ENCODE results near the gene CAPN8. TPM values are rescaled to one million over a fixed set of nuclear protein-coding genes. Genes with fewer than 3 reads are reported as not detected.
A peak's percentile ranks its signal among the peaks of the same experiment; 100 is the strongest.

Gene CAPN8
- total and polyA plus RNA-seq, 4 donors, result 30.5 to 123 (median 81.2) TPM

GRCh38 chr1:223664106-223664505 lies 1.4 kb downstream of the CAPN8 start:
- DNase-seq (no peak), ATAC-seq (ENCODE audit: insufficient read depth, low FRiP score) (no peak)
- Histone ChIP-seq H3K36me3 (ENCODE audit: control insufficient read depth in 4 of 4, insufficient read depth in 4 of 4, low read length in 4 of 4) (no peaks in the 10 kb centered on the region), H3K4me1 (ENCODE audit: control insufficient read depth in 5 of 5, insufficient read depth in 5 of 5, low read length in 5 of 5) (peaks cover 0 to 4% (median 0%) of the 10 kb centered on the region in 5 donors), H3K4me3 (no peak overlapping the region), H3K9me3 (ENCODE audit: control insufficient read depth in 4 of 4, insufficient read depth in 3 of 4, low read length in 3 of 4) (no peaks in the 10 kb centered on the region), H3K27me3 (ENCODE audit: control insufficient read depth in 3 of 3, insufficient read depth in 3 of 3, low read length in 2 of 3) (no peaks in the 10 kb centered on the region), H3K27ac (ENCODE audit: low read depth in 1 of 2, low read length in 1 of 2) (peak overlapping the region in 1 of 2 donors; percentile 37), H3K9ac (ENCODE audit: insufficient read depth in 1 of 2, low read length in 2 of 2) (no peak overlapping the region)
- TF ChIP-seq CTCF (IDR thresholded peaks at IDR 0.05; ENCODE audit: control extremely low read depth, extremely low read depth), result no peak
- 70 to 76% methylated on average over 5 of the region's 5 CpGs for WGBS, 2 donors

GRCh38 chr1:223662943-223663342 lies 2.6 kb downstream of the CAPN8 start:
- DNase-seq (peak in 2 of 3 donors; percentile 22 to 47), ATAC-seq (ENCODE audit: insufficient read depth, low FRiP score) (peak; percentile 53)
- no peak for TF ChIP-seq CTCF (IDR thresholded peaks at IDR 0.05; ENCODE audit: control extremely low read depth, extremely low read depth)
- 18 to 41% methylated on average over 5 of the region's 5 CpGs for WGBS, 2 donors
- no peaks in the 10 kb centered on the region for H3K36me3 ChIP-seq (ENCODE audit: control insufficient read depth in 4 of 4, insufficient read depth in 4 of 4, low read length in 4 of 4)
- H3K4me3 ChIP-seq, result no peak overlapping the region
- no peaks in the 10 kb centered on the region for H3K9me3 ChIP-seq (ENCODE audit: control insufficient read depth in 4 of 4, insufficient read depth in 3 of 4, low read length in 3 of 4)
- no peak overlapping the region for H3K9ac ChIP-seq (ENCODE audit: insufficient read depth in 1 of 2, low read length in 2 of 2)
- H3K27me3 ChIP-seq (ENCODE audit: control insufficient read depth in 3 of 3, insufficient read depth in 3 of 3, low read length in 2 of 3), result no peaks in the 10 kb centered on the region
- peak overlapping the region in 1 of 2 donors; percentile 72 for H3K27ac ChIP-seq (ENCODE audit: low read depth in 1 of 2, low read length in 1 of 2)
- peaks cover 0 to 2% (median 0%) of the 10 kb centered on the region in 5 donors for H3K4me1 ChIP-seq (ENCODE audit: control insufficient read depth in 5 of 5, insufficient read depth in 5 of 5, low read length in 5 of 5)

GRCh38 chr1:223659711-223660110 lies 5.8 kb downstream of the CAPN8 start:
- Histone ChIP-seq H3K4me1 (ENCODE audit: control insufficient read depth in 5 of 5, insufficient read depth in 5 of 5, low read length in 5 of 5) (peaks cover 0 to 2% (median 0%) of the 10 kb centered on the region in 5 donors), H3K9ac (ENCODE audit: insufficient read depth in 1 of 2, low read length in 2 of 2) (no peak overlapping the region), H3K27ac (ENCODE audit: low read depth in 1 of 2, low read length in 1 of 2) (no peak overlapping the region), H3K9me3 (ENCODE audit: control insufficient read depth in 4 of 4, insufficient read depth in 3 of 4, low read length in 3 of 4) (no peaks in the 10 kb centered on the region), H3K4me3 (no peak overlapping the region), H3K27me3 (ENCODE audit: control insufficient read depth in 3 of 3, insufficient read depth in 3 of 3, low read length in 2 of 3) (no peaks in the 10 kb centered on the region), H3K36me3 (ENCODE audit: control insufficient read depth in 4 of 4, insufficient read depth in 4 of 4, low read length in 4 of 4) (no peaks in the 10 kb centered on the region)
- no peak for TF ChIP-seq CTCF (IDR thresholded peaks at IDR 0.05; ENCODE audit: control extremely low read depth, extremely low read depth)
- ATAC-seq (ENCODE audit: insufficient read depth, low FRiP score) (no peak), DNase-seq (no peak)
- WGBS, 2 donors, result 93 to 94% methylated on average over 4 of the region's 4 CpGs

GRCh38 chr1:223657978-223658377 lies 7.5 kb downstream of the CAPN8 start:
- Histone ChIP-seq H3K36me3 (ENCODE audit: control insufficient read depth in 4 of 4, insufficient read depth in 4 of 4, low read length in 4 of 4) (no peaks in the 10 kb centered on the region), H3K4me1 (ENCODE audit: control insufficient read depth in 5 of 5, insufficient read depth in 5 of 5, low read length in 5 of 5) (peaks cover 0 to 6% (median 0%) of the 10 kb centered on the region in 5 donors), H3K27ac (ENCODE audit: low read depth in 1 of 2, low read length in 1 of 2) (no peak overlapping the region), H3K9ac (ENCODE audit: insufficient read depth in 1 of 2, low read length in 2 of 2) (no peak overlapping the region), H3K9me3 (ENCODE audit: control insufficient read depth in 4 of 4, insufficient read depth in 3 of 4, low read length in 3 of 4) (no peaks in the 10 kb centered on the region), H3K27me3 (ENCODE audit: control insufficient read depth in 3 of 3, insufficient read depth in 3 of 3, low read length in 2 of 3) (no peaks in the 10 kb centered on the region), H3K4me3 (no peak overlapping the region)
- WGBS, 2 donors, result 80 to 91% methylated on average over 1 of the region's 1 CpG
- ATAC-seq (ENCODE audit: insufficient read depth, low FRiP score) (no peak), DNase-seq (no peak)
- no peak for TF ChIP-seq CTCF (IDR thresholded peaks at IDR 0.05; ENCODE audit: control extremely low read depth, extremely low read depth)
